GM12878 (cell line): ENCODE data around the gene STRA8. TPM values are rescaled to one million over a fixed set of nuclear protein-coding genes. Genes with fewer than 3 reads are reported as not detected.

Experiments used
- ATAC-seq: fragments of 200-7000 bp; cut with Tn5 transposase; 3 replicates; pipeline ENCODE4 v1.9.1; 2020; ENCODE audit warnings: mild to moderate bottlenecking, moderate library complexity
- BruUV-seq: library from RNA; stranded (reverse); fragments of 400-500 nt; replicated peaks from 2 replicates; lab custom pipeline; 2021; lab: Mats Ljungman, UMichigan
- CTCF ChIA-PET: fragments of 300-600 bp; sonication (Branson Sonifier 250); formaldehyde crosslinking; extraction: SDS; loops from one replicate; lab custom pipeline; 2021; ENCODE audit warnings: inconsistent platforms; lab: Yijun Ruan, JAX
- POLR2A ChIA-PET: fragments of 350-600 bp; formaldehyde crosslinking; extraction: SDS; loops from one replicate; lab custom pipeline; 2021; ENCODE audit warnings: inconsistent platforms; lab: Charles Lee
- RAD21 ChIA-PET: fragments of 300-600 bp; sonication (Branson Sonifier 250); formaldehyde crosslinking; loops from one replicate; lab custom pipeline; 2023; ENCODE audit warnings: antibody characterized with exemption; ENCODE audit not compliant: unreplicated experiment; lab: Charles Lee
- SMC1A ChIA-PET: fragments of 300-600 bp; sonication (Branson Sonifier 250); formaldehyde crosslinking; loops from one replicate; lab custom pipeline; 2023; ENCODE audit not compliant: unreplicated experiment, uncharacterized antibody; lab: Charles Lee
- DNase-seq: peaks from one replicate; pipeline ENCODE4 v3.0.0-alpha.2; 2011; ENCODE audit warnings: low read depth, low spot score
- FAIRE-seq: peaks from 3 replicates; lab custom pipeline; 2011; peaks lifted over from hg19 to GRCh38; lab: Jason Lieb, UNC
- H2AFZ ChIP-seq: 2 replicates; pipeline ENCODE4 v1.6.0; 2011; ENCODE audit warnings: low read depth, low read length, control low read depth; ENCODE audit not compliant: control insufficient read depth
- H3K27ac ChIP-seq: 2 replicates; pipeline ENCODE4 v1.5.1; 2011; ENCODE audit warnings: control low read depth; ENCODE audit not compliant: control insufficient read depth, insufficient read depth
- H3K27me3 ChIP-seq, 2 experiments: replicated peaks in 1 of 2; 2 replicates each; pipeline versions ENCODE4 v1.6.0 to v1.6.1; 2011; ENCODE audit warnings: low read length in 1 of 2; ENCODE audit not compliant: control insufficient read depth in 2 of 2, insufficient read depth in 2 of 2
- H3K36me3 ChIP-seq, 2 experiments: 2 replicates each; pipeline ENCODE4 v1.5.1; 2011; ENCODE audit warnings: low read length in 1 of 2; ENCODE audit not compliant: control insufficient read depth in 2 of 2, insufficient read depth in 2 of 2
- H3K4me1 ChIP-seq: 2 replicates; pipeline ENCODE4 v1.6.1; 2011; ENCODE audit warnings: mild to moderate bottlenecking, low read length, moderate library complexity, mixed read lengths; ENCODE audit not compliant: control insufficient read depth, insufficient read depth
- H3K4me2 ChIP-seq: 2 replicates; pipeline ENCODE4 v1.6.0; 2011; ENCODE audit warnings: control low read depth; ENCODE audit not compliant: control insufficient read depth, insufficient read depth
- H3K4me3 ChIP-seq: fragments of 200-600 bp; sonication (generic); 2 replicates; pipeline ENCODE4 v1.5.1; 2016
- H3K79me2 ChIP-seq: 2 replicates; pipeline ENCODE4 v1.6.0; 2011; ENCODE audit warnings: low read length; ENCODE audit not compliant: control insufficient read depth, insufficient read depth
- H3K9ac ChIP-seq: 2 replicates; pipeline ENCODE4 v1.8.0; 2011; ENCODE audit warnings: low read length, control low read depth, mixed read lengths; ENCODE audit not compliant: control insufficient read depth, insufficient read depth
- H3K9me3 ChIP-seq: replicated peaks from 3 replicates; pipeline ENCODE4 v1.5.1; 2011; ENCODE audit warnings: mild to moderate bottlenecking, low read length; ENCODE audit not compliant: control insufficient read depth, insufficient read depth
- H4K20me1 ChIP-seq: 2 replicates; pipeline ENCODE4 v1.6.0; 2011; ENCODE audit not compliant: control insufficient read depth, insufficient read depth
- ASH2L ChIP-seq: fragments of 300-600, 200-600 bp; sonication (generic); IDR thresholded peaks from 2 replicates; pipeline ENCODE4 v1.6.1; 2017; ENCODE audit warnings: low read depth, mild to moderate bottlenecking, borderline replicate concordance
- ETV6 ChIP-seq, 2 experiments: fragments of 450-650 bp in 1 of 2; IDR thresholded peaks in 1 of 2; conservative IDR thresholded peaks in 1 of 2; 2 replicates each; pipeline ENCODE4 v1.6.1; 2014; ENCODE audit warnings: antibody characterized with exemption in 1 of 2, borderline replicate concordance in 1 of 2, low read depth in 1 of 2, mild to moderate bottlenecking in 1 of 2, moderate library complexity in 1 of 2
- POLR2AphosphoS2 ChIP-seq: IDR thresholded peaks from 2 replicates; pipeline ENCODE4 v1.6.1; 2011; ENCODE audit warnings: low read depth, mild to moderate bottlenecking, low read length, improper control_type of control experiment, moderate library complexity
- TARDBP ChIP-seq: IDR thresholded peaks from 2 replicates; pipeline ENCODE4 v1.6.1; 2016; ENCODE audit warnings: borderline replicate concordance
- ZNF217 ChIP-seq: fragments of 450-650 bp; IDR thresholded peaks from 2 replicates; pipeline ENCODE4 v1.6.1; 2017; ENCODE audit warnings: antibody characterized with exemption, mild to moderate bottlenecking
- WGBS: methylation state at CpG from one replicate; pipeline ENCODE4 v1.1.6; 2016; ENCODE audit warnings: low lambda C conversion rate; ENCODE audit not compliant: insufficient replicate concordance, insufficient coverage; ENCODE audit errors: missing lambda C conversion rate; 5-methylcytosine and 5-hydroxymethylcytosine counted together
- in situ Hi-C: fragments of 300-500 bp; cut with MboI; formaldehyde crosslinking; loops from 9 replicates; pipeline ENCODE4 v1.14.3; 2018; ENCODE audit warnings: mixed read lengths
- intact Hi-C: fragments of 100-400 bp; cut with micrococcal nuclease; formaldehyde crosslinking; loops from one replicate; pipeline ENCODE4 v1.14.2; 2022; ENCODE audit not compliant: unreplicated experiment
- polyA plus RNA-seq, 11 experiments: library from polyadenylated mRNA; depleted of rRNA in 4 of 11; unstranded in 6 of 11; stranded (reverse) in 5 of 11; fragments of >200 nt; fragmentation: Nextera tagmentation in 4 of 11; fragmentation: Illumina TruSeq in 1 of 11; extraction: Ambion mirVana in 4 of 11; extraction: Trizol in 1 of 11; gene quantifications; 1 replicate in 1 of 11; 2 replicates in 10 of 11; pipeline versions ENCODE4 v1.2.1 to v1.2.3, GENCODE V29; 2011 to 2016; ENCODE audit warnings: inconsistent platforms in 2 of 11, missing spikeins in 2 of 11, low read depth in 1 of 11
- total RNA-seq, 4 experiments: library from RNA; depleted of rRNA in 3 of 4; stranded (reverse); fragments of >200 nt in 3 of 4; fragmentation: Illumina TruSeq in 1 of 4; extraction: Trizol in 1 of 4; gene quantifications; 2 replicates each; pipeline versions ENCODE4 v1.2.1 to v1.2.3, GENCODE V29; 2013 to 2021
- TF ChIP-seq, protein P1 (sequence below): fragments of 450-650 bp; IDR thresholded peaks from 2 replicates; pipeline ENCODE4 v1.6.1; 2016; ENCODE audit warnings: mild to moderate bottlenecking, moderate library complexity, borderline replicate concordance

Gene STRA8
- total and polyA plus RNA-seq, 10 of the 15 experiments (the other 5 are each of a cell fraction or from before 2014, with no cell fraction given), result 0.15 TPM; not detected in 9

DNA sequence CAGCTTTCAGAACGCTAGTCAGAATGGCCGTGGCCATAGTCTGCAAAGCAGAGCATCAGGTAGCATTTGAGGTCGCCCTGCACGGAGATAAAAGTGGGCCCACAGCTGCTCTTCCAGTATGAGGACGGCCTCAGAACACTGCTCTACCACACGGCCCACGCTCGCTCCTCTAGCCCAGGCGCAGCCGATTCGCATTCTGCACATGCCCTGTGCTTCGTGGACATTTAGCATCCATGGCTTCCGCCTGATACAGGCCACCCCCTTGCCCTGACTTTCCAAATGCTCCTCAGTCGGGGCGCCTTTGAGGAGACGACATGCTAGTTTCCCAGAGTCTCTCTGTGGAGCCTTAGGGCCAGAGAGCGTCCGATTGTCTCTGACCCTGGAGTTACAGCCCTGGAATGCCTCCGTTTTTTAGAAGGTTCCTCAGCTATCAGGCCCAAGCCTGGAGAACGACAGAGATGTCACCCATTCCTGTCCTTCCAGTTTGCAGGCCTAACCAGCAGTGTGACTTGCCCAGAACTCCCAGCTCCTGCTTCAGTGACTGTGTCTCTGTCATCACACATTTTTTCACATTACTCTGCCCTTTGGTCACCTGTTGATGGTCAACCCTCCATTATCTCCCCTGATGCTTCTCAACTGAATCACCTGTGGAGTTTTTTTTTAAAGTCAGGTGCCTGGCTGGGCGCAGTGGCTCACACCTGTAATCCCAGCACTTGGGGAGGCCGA lies 14.3 kb downstream of the STRA8 start:
- Histone ChIP-seq H4K20me1 (no peaks in the 10 kb centered on the region), H3K9ac (no peak overlapping the region), H3K4me1 (peaks cover 9% of the 10 kb centered on the region; the same call in 1 of the 2 replicates), H3K27me3 (no peaks in the 10 kb centered on the region; a peak in 1 of 4 replicates), H2AFZ (no peak overlapping the region), H3K36me3 (no peaks in the 10 kb centered on the region), H3K27ac (no peak overlapping the region), H3K4me2 (no peak overlapping the region), H3K4me3 (no peak overlapping the region), H3K79me2 (no peaks in the 10 kb centered on the region), H3K9me3 (no peaks in the 10 kb centered on the region; the same call in 2 of the 3 replicates)
- POLR2A ChIA-PET, result interaction anchor here (0.8 to 1.8 kb wide), 2 partner anchors 11 to 54 kb away, joined by 3 to 4 read pairs; no protein-coding TSS in a partner anchor
- in situ Hi-C loops, result no loop called here
- SMC1A ChIA-PET, result no interaction called here
- intact Hi-C loops, result no loop called here
- ATAC-seq (no peak), DNase-seq (no peak), FAIRE-seq (no peak)
- no TSS peak for BruUV-seq
- WGBS, result 69% methylated on average over 22 of the region's 22 CpGs
- CTCF ChIA-PET, result interaction anchor here (0.6 kb wide), 1 partner anchor 1336 kb away, joined by 3 read pairs; no protein-coding TSS in a partner anchor
- no peak for TF ChIP-seq POLR2AphosphoS2
- RAD21 ChIA-PET, result interaction anchor here (1.5 kb wide), 1 partner anchor 26 kb away, joined by 3 read pairs; no protein-coding TSS in a partner anchor

DNA sequence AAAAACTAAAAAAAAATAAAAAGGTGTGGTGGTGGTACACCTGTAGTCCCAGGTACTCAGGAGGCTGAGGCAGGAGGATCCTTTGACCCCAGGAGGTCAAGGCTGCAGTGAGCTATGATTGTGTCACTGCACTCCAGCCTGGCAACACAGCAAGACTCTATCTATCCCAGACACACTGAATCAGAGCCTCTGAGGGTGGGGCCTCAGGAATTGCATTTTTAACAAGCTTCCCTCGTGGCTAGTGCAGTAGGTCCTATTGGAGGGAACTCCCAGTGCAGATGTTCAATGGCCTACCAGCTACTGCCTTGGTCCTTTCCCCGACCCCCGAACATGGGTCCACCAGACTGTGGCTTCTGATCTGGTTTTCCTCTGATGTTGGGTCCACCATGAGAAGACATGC lies 14.9 kb downstream of the STRA8 start:
- TF ChIP-seq ETV6 (conservative IDR thresholded peaks at IDR 0.05 in 1 of 2, IDR thresholded peaks at IDR 0.05 in 1 of 2; ENCODE audit: borderline replicate concordance in 1 of 2, low read depth in 1 of 2), result no peak
- no peak for TF ChIP-seq ZNF217
- TF ChIP-seq ASH2L, result no peak
- TF ChIP-seq, protein P1, sequence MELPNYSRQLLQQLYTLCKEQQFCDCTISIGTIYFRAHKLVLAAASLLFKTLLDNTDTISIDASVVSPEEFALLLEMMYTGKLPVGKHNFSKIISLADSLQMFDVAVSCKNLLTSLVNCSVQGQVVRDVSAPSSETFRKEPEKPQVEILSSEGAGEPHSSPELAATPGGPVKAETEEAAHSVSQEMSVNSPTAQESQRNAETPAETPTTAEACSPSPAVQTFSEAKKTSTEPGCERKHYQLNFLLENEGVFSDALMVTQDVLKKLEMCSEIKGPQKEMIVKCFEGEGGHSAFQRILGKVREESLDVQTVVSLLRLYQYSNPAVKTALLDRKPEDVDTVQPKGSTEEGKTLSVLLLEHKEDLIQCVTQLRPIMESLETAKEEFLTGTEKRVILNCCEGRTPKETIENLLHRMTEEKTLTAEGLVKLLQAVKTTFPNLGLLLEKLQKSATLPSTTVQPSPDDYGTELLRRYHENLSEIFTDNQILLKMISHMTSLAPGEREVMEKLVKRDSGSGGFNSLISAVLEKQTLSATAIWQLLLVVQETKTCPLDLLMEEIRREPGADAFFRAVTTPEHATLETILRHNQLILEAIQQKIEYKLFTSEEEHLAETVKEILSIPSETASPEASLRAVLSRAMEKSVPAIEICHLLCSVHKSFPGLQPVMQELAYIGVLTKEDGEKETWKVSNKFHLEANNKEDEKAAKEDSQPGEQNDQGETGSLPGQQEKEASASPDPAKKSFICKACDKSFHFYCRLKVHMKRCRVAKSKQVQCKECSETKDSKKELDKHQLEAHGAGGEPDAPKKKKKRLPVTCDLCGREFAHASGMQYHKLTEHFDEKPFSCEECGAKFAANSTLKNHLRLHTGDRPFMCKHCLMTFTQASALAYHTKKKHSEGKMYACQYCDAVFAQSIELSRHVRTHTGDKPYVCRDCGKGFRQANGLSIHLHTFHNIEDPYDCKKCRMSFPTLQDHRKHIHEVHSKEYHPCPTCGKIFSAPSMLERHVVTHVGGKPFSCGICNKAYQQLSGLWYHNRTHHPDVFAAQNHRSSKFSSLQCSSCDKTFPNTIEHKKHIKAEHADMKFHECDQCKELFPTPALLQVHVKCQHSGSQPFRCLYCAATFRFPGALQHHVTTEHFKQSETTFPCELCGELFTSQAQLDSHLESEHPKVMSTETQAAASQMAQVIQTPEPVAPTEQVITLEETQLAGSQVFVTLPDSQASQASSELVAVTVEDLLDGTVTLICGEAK, result no peak
- no peak for TF ChIP-seq TARDBP
- no peak overlapping the region for H3K4me2 ChIP-seq
- H3K27ac ChIP-seq, result no peak overlapping the region
- intact Hi-C loops (no loop called here), in situ Hi-C loops (no loop called here)
- 38% methylated on average over 3 of the region's 3 CpGs for WGBS
- peaks cover 9% of the 10 kb centered on the region; the same call in 1 of the 2 replicates for H3K4me1 ChIP-seq
- POLR2A ChIA-PET, result interaction anchor here (1.8 kb wide), 1 partner anchor 55 kb away, joined by 4 read pairs; no protein-coding TSS in a partner anchor
- no peaks in the 10 kb centered on the region; a peak in 1 of 4 replicates for H3K27me3 ChIP-seq
- no peak overlapping the region for H3K4me3 ChIP-seq
- H3K9me3 ChIP-seq, result no peaks in the 10 kb centered on the region; the same call in 2 of the 3 replicates
- no peak for DNase-seq
- RAD21 ChIA-PET, result no interaction called here
- H3K79me2 ChIP-seq, result no peaks in the 10 kb centered on the region
- H3K36me3 ChIP-seq, result no peaks in the 10 kb centered on the region
- H4K20me1 ChIP-seq, result no peaks in the 10 kb centered on the region
- H2AFZ ChIP-seq, result no peak overlapping the region
- ATAC-seq, result no peak
- CTCF ChIA-PET, result interaction anchor here (0.6 kb wide), 1 partner anchor 1335 kb away, joined by 3 read pairs; no protein-coding TSS in a partner anchor
- SMC1A ChIA-PET, result no interaction called here
- BruUV-seq, result no TSS peak
- FAIRE-seq, result no peak
- H3K9ac ChIP-seq, result no peak overlapping the region
